Glutamatergic neuron (in vitro differentiated cells): ENCODE data around the gene ADORA3. TPM values are rescaled to one million over a fixed set of nuclear protein-coding genes. Genes with fewer than 3 reads are reported as not detected.

Experiments
- DNase-seq: peaks from one replicate; pipeline ENCODE4 v3.0.0; 2022
- H3K27ac Mint-ChIP-seq: one replicate; pipeline ENCODE4 v1.8.0; 2020; ENCODE audit warnings: mild to moderate bottlenecking, mixed read lengths, inconsistent platforms; ENCODE audit not compliant: unreplicated experiment
- H3K27me3 Mint-ChIP-seq: one replicate; pipeline ENCODE4 v1.8.0; 2020; ENCODE audit warnings: mild to moderate bottlenecking, moderate library complexity, mixed read lengths, inconsistent platforms; ENCODE audit not compliant: unreplicated experiment
- H3K36me3 Mint-ChIP-seq: one replicate; pipeline ENCODE4 v1.8.0; 2020; ENCODE audit warnings: mild to moderate bottlenecking, mixed read lengths, inconsistent platforms; ENCODE audit not compliant: unreplicated experiment
- H3K4me1 Mint-ChIP-seq: one replicate; pipeline ENCODE4 v1.8.0; 2020; ENCODE audit warnings: mild to moderate bottlenecking, low read depth, mixed read lengths, inconsistent platforms; ENCODE audit not compliant: unreplicated experiment
- H3K4me3 Mint-ChIP-seq: one replicate; pipeline ENCODE4 v1.8.0; 2020; ENCODE audit warnings: mild to moderate bottlenecking, mixed read lengths, inconsistent platforms; ENCODE audit not compliant: unreplicated experiment
- H3K9me3 Mint-ChIP-seq: one replicate; pipeline ENCODE4 v1.8.0; 2020; ENCODE audit warnings: mild to moderate bottlenecking, moderate library complexity, mixed read lengths, inconsistent platforms; ENCODE audit not compliant: unreplicated experiment
- CTCF ChIP-seq: fragments of 200-600 bp; sonication (generic); IDR thresholded peaks from one replicate; pipeline ENCODE4 v1.5.0; 2021; ENCODE audit not compliant: partially characterized antibody, unreplicated experiment
- total RNA-seq: library from RNA; stranded (reverse); fragmentation: NEBNext Ultra II Directional; extraction: Animal tissue kit (Norgen Biotek cat#: 25700); gene quantifications from one replicate; pipeline ENCODE4 v1.2.1, GENCODE V29; 2021; ENCODE audit not compliant: unreplicated experiment

Gene ADORA3
- total RNA-seq, 1 donor from 2014 or later = not detected

GRCh38 chr1:111467865-111468716 is 35.3 kb downstream of the ADORA3 start:
- no peak overlapping the region for H3K4me3 Mint-ChIP-seq
- H3K4me1 Mint-ChIP-seq = no peaks in the 10 kb centered on the region
- no peak for DNase-seq
- no peak for TF ChIP-seq CTCF
- peaks cover 2% of the 10 kb centered on the region for H3K27me3 Mint-ChIP-seq
- H3K9me3 Mint-ChIP-seq = peaks cover 1% of the 10 kb centered on the region
- no peak overlapping the region for H3K27ac Mint-ChIP-seq
- H3K36me3 Mint-ChIP-seq = no peaks in the 10 kb centered on the region

GRCh38 chr1:111466480-111466879 is 37.0 kb downstream of the ADORA3 start:
- no peak for DNase-seq
- no peak for TF ChIP-seq CTCF
- H3K4me3 Mint-ChIP-seq = no peak overlapping the region
- H3K36me3 Mint-ChIP-seq = no peaks in the 10 kb centered on the region
- H3K27ac Mint-ChIP-seq = no peak overlapping the region
- no peaks in the 10 kb centered on the region for H3K27me3 Mint-ChIP-seq
- peaks cover 1% of the 10 kb centered on the region for H3K9me3 Mint-ChIP-seq
- no peaks in the 10 kb centered on the region for H3K4me1 Mint-ChIP-seq

- no peak overlapping the region for H3K27ac Mint-ChIP-seq
- no peaks in the 10 kb centered on the region for H3K36me3 Mint-ChIP-seq
- no peak for TF ChIP-seq CTCF
- H3K27me3 Mint-ChIP-seq = no peaks in the 10 kb centered on the region
- peaks cover 1% of the 10 kb centered on the region for H3K9me3 Mint-ChIP-seq
- no peak overlapping the region for H3K4me3 Mint-ChIP-seq
- no peaks in the 10 kb centered on the region for H3K4me1 Mint-ChIP-seq
- DNase-seq = no peak
These were observed 37.7 kb downstream of the ADORA3 start for GRCh38 chr1:111465754-111466153.

GRCh38 chr1:111463029-111463683 is 40.3 kb downstream of the ADORA3 start:
- TF ChIP-seq CTCF = no peak
- no peak overlapping the region for H3K27ac Mint-ChIP-seq
- H3K27me3 Mint-ChIP-seq = no peaks in the 10 kb centered on the region
- H3K4me1 Mint-ChIP-seq = no peaks in the 10 kb centered on the region
- H3K9me3 Mint-ChIP-seq = peaks cover 1% of the 10 kb centered on the region
- no peak for DNase-seq
- H3K4me3 Mint-ChIP-seq = no peak overlapping the region
- H3K36me3 Mint-ChIP-seq = no peaks in the 10 kb centered on the region
